Bronchial epithelial cell (primary cell): ENCODE results near the gene CCNYL1. TPM values are rescaled to one million over a fixed set of nuclear protein-coding genes. Genes with fewer than 3 reads are reported as not detected.
"Not testable (repeated sequence)": the region's sequence is repeated elsewhere in the genome, so short reads cannot be mapped to it uniquely, and the experiment has no call there.

ENCODE experiments used
- DNase-seq: peaks from one replicate; pipeline ENCODE4 v3.0.0-alpha.2; 2010; ENCODE audit warnings: low read depth
- FAIRE-seq: peaks from 2 replicates; lab custom pipeline; 2011; peaks lifted over from hg19 to GRCh38; lab: Jason Lieb, UNC
- H3K27me3 ChIP-seq: 2 replicates; pipeline ENCODE4 v1.5.1; 2011; ENCODE audit warnings: low read length; ENCODE audit not compliant: control insufficient read depth, insufficient read depth
- H3K36me3 ChIP-seq: 2 replicates; pipeline ENCODE4 v1.5.1; 2011; ENCODE audit warnings: low read length; ENCODE audit not compliant: control insufficient read depth, insufficient read depth
- H3K4me3 ChIP-seq: 2 replicates; pipeline ENCODE4 v1.5.1; 2011; ENCODE audit warnings: mild to moderate bottlenecking, low read depth, low read length, control low read depth
- CTCF ChIP-seq: IDR thresholded peaks from 2 replicates; pipeline ENCODE4 v1.5.1; 2011; ENCODE audit warnings: mild to moderate bottlenecking, moderate library complexity, low read length, control low read depth, inconsistent platforms; ENCODE audit not compliant: insufficient read depth, severe bottlenecking
- total RNA-seq: library from RNA; depleted of rRNA; stranded (reverse); fragments of >200 nt; gene quantifications from 2 replicates; pipeline ENCODE4 v1.2.1, GENCODE V29; 2014

The CCNYL1 gene
- total RNA-seq, 1 donor from 2014 or later = 5.5 TPM

DNA sequence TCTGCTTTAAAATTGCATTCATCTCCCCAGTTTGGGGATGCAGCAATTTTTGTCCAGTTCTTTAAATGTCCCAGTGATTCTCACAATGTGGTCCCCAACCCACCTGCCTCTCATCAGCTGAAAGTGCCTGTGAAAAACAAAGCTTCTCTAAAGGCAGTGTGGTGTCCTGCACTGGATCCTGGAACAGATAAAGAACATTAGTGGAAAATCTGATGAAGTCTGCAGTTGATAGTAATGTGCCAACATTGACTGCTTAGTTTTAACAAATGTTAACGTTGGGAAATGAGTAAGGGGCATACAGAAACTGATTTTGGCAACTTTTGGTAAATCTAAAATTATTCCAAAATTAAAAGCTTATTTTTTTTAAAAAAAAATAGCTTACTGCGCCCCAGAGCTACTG is 49.0 kb downstream of the CCNYL1 start:
- Histone ChIP-seq H3K36me3 (peaks cover 3% of the 10 kb centered on the region), H3K4me3 (no peak overlapping the region), H3K27me3 (no peaks in the 10 kb centered on the region)
- DNase-seq (no peak), FAIRE-seq (no peak)
- TF ChIP-seq CTCF = no peak

DNA sequence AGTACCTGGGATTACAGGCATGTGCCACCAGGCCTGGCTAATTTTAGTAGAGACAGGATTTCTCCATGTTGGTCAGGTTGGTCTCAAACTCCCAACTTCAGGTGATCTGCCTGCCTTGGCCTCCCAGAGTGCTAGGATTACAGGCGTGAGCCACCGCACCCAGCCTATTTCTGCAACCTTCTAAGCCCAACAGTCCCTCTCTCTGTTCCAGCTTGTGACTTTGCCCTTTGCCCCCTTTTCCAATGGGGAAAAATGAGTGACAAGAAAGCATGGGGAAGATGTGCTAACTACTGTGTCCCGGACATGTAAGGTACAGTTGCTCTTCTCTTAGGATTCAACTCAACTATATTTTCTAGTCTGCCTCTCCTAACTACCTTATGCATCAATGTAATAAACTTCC is 50.0 kb downstream of the CCNYL1 start:
- not testable (repeated sequence) for H3K36me3 ChIP-seq, H3K4me3 ChIP-seq, FAIRE-seq, H3K27me3 ChIP-seq, DNase-seq

DNA sequence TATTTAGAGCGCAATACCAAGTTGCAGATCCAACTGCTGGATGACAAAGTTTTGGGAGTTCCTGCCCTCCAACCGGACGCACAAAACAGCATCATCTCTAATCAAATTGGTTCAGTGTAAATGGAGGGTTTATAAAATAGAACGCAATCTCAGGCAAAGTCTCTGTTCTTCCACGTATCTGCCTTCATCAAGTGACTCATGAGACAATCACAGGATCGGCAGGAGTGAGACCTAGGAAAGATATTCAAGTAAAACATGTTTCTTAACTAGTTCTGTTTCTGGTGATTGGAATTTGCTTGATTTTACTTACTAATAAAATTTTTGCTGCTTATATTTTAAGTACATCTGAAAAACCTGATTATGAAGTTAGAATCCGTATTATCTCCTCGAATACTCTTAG is 50.7 kb downstream of the CCNYL1 start:
- FAIRE-seq (no peak), DNase-seq (no peak)
- Histone ChIP-seq H3K36me3 (peaks cover 6% of the 10 kb centered on the region), H3K27me3 (no peaks in the 10 kb centered on the region), H3K4me3 (no peak overlapping the region)
- no peak for TF ChIP-seq CTCF

GRCh38 chr2:207763303-207763917 is 52.0 kb downstream of the CCNYL1 start:
- Histone ChIP-seq H3K4me3 (no peak overlapping the region), H3K27me3 (no peaks in the 10 kb centered on the region), H3K36me3 (peaks cover 10% of the 10 kb centered on the region)

GRCh38 chr2:207764096-207764630 is 52.7 kb downstream of the CCNYL1 start:
- DNase-seq (no peak), FAIRE-seq (no peak)
- Histone ChIP-seq H3K4me3 (no peak overlapping the region), H3K36me3 (peaks cover 10% of the 10 kb centered on the region), H3K27me3 (no peaks in the 10 kb centered on the region)
- no peak for TF ChIP-seq CTCF

More at GRCh38 chr2:207763303-207763917, 52.0 kb downstream of the CCNYL1 start:
- FAIRE-seq (no peak), DNase-seq (no peak)
- TF ChIP-seq CTCF = no peak

DNA sequence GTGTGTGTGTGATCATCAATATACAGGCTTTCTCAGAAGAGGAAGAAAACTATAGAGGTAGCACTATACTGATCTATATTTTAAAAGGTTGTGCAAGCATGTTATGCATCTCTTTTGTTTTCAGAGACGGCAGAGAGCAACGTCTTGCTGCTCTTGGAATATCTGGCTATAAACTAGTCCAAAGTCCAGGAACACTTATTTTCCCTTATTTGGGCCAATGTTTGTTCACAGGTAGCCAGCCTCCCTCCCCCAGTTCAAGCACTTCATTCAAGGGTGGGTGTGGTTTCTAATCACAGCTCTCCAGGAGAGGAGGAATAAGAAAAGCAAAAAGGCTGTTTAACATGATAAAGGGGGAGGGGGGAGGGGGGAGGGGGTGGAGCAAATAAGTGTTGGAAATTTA is 54.1 kb downstream of the CCNYL1 start:
- Histone ChIP-seq H3K27me3 (no peaks in the 10 kb centered on the region), H3K36me3 (peaks cover 10% of the 10 kb centered on the region), H3K4me3 (no peak overlapping the region)
- TF ChIP-seq CTCF = no peak
- FAIRE-seq (no peak), DNase-seq (no peak)
